Keratinocyte (primary cell): ENCODE results near the gene SH2D5. TPM values are rescaled to one million over a fixed set of nuclear protein-coding genes. Genes with fewer than 3 reads are reported as not detected.

Experiments
- DNase-seq: peaks from one replicate; pipeline ENCODE4 v3.0.0-alpha.2; 2011; ENCODE audit warnings: low read depth, missing footprints, low spot score
- FAIRE-seq: peaks from 2 replicates; lab custom pipeline; 2011; peaks lifted over from hg19 to GRCh38; lab: Jason Lieb, UNC
- H2AFZ ChIP-seq: 2 replicates; pipeline ENCODE4 v1.6.0; 2012; ENCODE audit warnings: low read length, control low read depth, inconsistent platforms; ENCODE audit not compliant: control insufficient read depth
- H3K27ac ChIP-seq: 2 replicates; pipeline ENCODE4 v1.5.1; 2011; ENCODE audit warnings: low read length; ENCODE audit not compliant: control insufficient read depth, insufficient read depth
- H3K27me3 ChIP-seq: 3 replicates; pipeline ENCODE4 v1.6.0; 2011; ENCODE audit warnings: low read length; ENCODE audit not compliant: control insufficient read depth, insufficient read depth; ENCODE audit errors: extremely low read depth
- H3K36me3 ChIP-seq, 2 experiments: 2 replicates in 1 of 2; 3 replicates in 1 of 2; pipeline ENCODE4 v1.5.1; 2011; ENCODE audit warnings: low read length in 2 of 2, mild to moderate bottlenecking in 1 of 2; ENCODE audit not compliant: control insufficient read depth in 2 of 2, insufficient read depth in 2 of 2; ENCODE audit errors: extremely low read depth in 1 of 2
- H3K4me1 ChIP-seq: 3 replicates; pipeline ENCODE4 v1.5.1; 2011; ENCODE audit warnings: low read length; ENCODE audit not compliant: control insufficient read depth, insufficient read depth; ENCODE audit errors: extremely low read depth
- H3K4me2 ChIP-seq: 3 replicates; pipeline ENCODE4 v1.6.0; 2011; ENCODE audit warnings: low read depth, low read length; ENCODE audit not compliant: control insufficient read depth, insufficient read depth; ENCODE audit errors: extremely low read depth
- H3K4me3 ChIP-seq, 3 experiments: fragments of 200-600 bp in 1 of 3; sonication (generic) in 1 of 3; 2 replicates in 2 of 3; 3 replicates in 1 of 3; pipeline ENCODE4 v1.5.1; 2011 to 2016; ENCODE audit warnings: low read length in 3 of 3, mild to moderate bottlenecking in 3 of 3, control low read depth in 2 of 3, inconsistent platforms in 1 of 3, low read depth in 1 of 3, mixed read lengths in 1 of 3, mixed run types in 1 of 3, moderate library complexity in 1 of 3; ENCODE audit not compliant: control insufficient read depth in 2 of 3, insufficient read depth in 2 of 3; ENCODE audit errors: extremely low read depth in 1 of 3
- H3K79me2 ChIP-seq: 2 replicates; pipeline ENCODE4 v1.6.0; 2012; ENCODE audit warnings: low read length; ENCODE audit not compliant: control insufficient read depth, insufficient read depth
- H3K9ac ChIP-seq: 3 replicates; pipeline ENCODE4 v1.6.0; 2011; ENCODE audit warnings: low read length; ENCODE audit not compliant: control insufficient read depth, insufficient read depth; ENCODE audit errors: extremely low read depth
- H3K9me1 ChIP-seq: 3 replicates; pipeline ENCODE4 v1.6.0; 2011; ENCODE audit warnings: low read length; ENCODE audit not compliant: control insufficient read depth, insufficient read depth; ENCODE audit errors: extremely low read depth
- H3K9me3 ChIP-seq: 2 replicates; pipeline ENCODE4 v1.5.1; 2012; ENCODE audit warnings: low read depth, low read length; ENCODE audit not compliant: control insufficient read depth
- H4K20me1 ChIP-seq: 3 replicates; pipeline ENCODE4 v1.6.0; 2011; ENCODE audit warnings: low read length; ENCODE audit not compliant: control insufficient read depth, insufficient read depth; ENCODE audit errors: extremely low read depth
- CTCF ChIP-seq, 3 experiments: IDR thresholded peaks in 1 of 3; conservative IDR thresholded peaks in 1 of 3; optimal IDR thresholded peaks in 1 of 3; 2 replicates in 2 of 3; 3 replicates in 1 of 3; pipeline versions ENCODE3 to v1.5.1; 2011; ENCODE audit warnings: low read length in 3 of 3, mild to moderate bottlenecking in 3 of 3, moderate library complexity in 2 of 3, control low read depth in 1 of 3, inconsistent platforms in 1 of 3; ENCODE audit not compliant: insufficient read depth in 2 of 3; ENCODE audit errors: extremely low read depth in 1 of 3
- EZH2 ChIP-seq: IDR thresholded peaks from one replicate; pipeline ENCODE4 v1.6.1; 2012; ENCODE audit warnings: inconsistent platforms, mild to moderate bottlenecking, low read length, moderate library complexity
- dilution Hi-C: fragments of 300-500 bp; cut with MboI; formaldehyde crosslinking; loops from one replicate; pipeline ENCODE4 v1.7.0; 2020; ENCODE audit warnings: low sequenced_read_pairs; ENCODE audit not compliant: extremely low pct_ligation_motif_present
- polyA plus RNA-seq, 5 experiments: library from polyadenylated mRNA; depleted of rRNA in 3 of 5; stranded (reverse) in 3 of 5; stranded (forward) in 1 of 5; unstranded in 1 of 5; fragments of >200 nt; gene quantifications; 1 replicate in 1 of 5; 2 replicates in 3 of 5; 3 replicates in 1 of 5; pipeline versions ENCODE4 v1.2.1 to v1.2.3, GENCODE V29; 2011 to 2012; ENCODE audit warnings: missing spikeins in 2 of 5, low read depth in 1 of 5, low replicate concordance in 1 of 5

The SH2D5 gene
- polyA plus RNA-seq, 1 donor (not counting 4 experiments of a cell fraction or from before 2014, with no cell fraction given), result 60.8 TPM

DNA sequence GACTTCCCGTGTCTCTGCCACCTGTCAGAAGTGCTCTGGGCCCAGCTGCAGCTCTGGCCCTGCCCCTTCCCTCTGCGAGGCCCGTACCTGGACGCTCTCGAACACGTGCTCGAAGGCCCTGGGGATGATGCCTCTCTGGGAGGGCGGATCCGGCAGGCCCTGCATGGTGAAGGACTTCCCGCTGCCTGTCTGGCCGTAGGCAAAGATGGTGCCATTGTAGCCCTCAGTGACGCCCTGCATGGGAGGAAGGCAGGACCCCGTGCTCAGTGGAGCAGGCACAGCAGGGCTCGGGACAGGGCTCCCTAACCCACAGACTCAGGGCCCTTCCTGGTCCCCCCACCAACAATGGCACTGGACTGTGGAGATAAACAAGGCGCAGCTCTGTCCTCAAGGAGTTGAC, 17.1 kb downstream of the SH2D5 start:
- Histone ChIP-seq H3K36me3 (peaks cover 4 to 20% of the 10 kb centered on the region in 2 experiments), H3K27ac (no peak overlapping the region), H3K27me3 (no peaks in the 10 kb centered on the region), H4K20me1 (peaks cover 6% of the 10 kb centered on the region), H2AFZ (no peak overlapping the region), H3K9me1 (no peaks in the 10 kb centered on the region), H3K9me3 (no peaks in the 10 kb centered on the region), H3K4me1 (no peaks in the 10 kb centered on the region), H3K4me2 (no peak overlapping the region), H3K79me2 (no peaks in the 10 kb centered on the region), H3K4me3 (no peak overlapping the region), H3K9ac (no peak overlapping the region)
- no peak for TF ChIP-seq EZH2
- TF ChIP-seq CTCF (optimal IDR thresholded peaks at IDR 0.05 in 1 of 3, IDR thresholded peaks at IDR 0.05 in 1 of 3, conservative IDR thresholded peaks at IDR 0.05 in 1 of 3; ENCODE audit: extremely low read depth in 1 of 3, insufficient read depth in 2 of 3, low read length in 3 of 3), result no peak
- no peak for DNase-seq
- no peak for FAIRE-seq
- dilution Hi-C loops, result no loop called here

DNA sequence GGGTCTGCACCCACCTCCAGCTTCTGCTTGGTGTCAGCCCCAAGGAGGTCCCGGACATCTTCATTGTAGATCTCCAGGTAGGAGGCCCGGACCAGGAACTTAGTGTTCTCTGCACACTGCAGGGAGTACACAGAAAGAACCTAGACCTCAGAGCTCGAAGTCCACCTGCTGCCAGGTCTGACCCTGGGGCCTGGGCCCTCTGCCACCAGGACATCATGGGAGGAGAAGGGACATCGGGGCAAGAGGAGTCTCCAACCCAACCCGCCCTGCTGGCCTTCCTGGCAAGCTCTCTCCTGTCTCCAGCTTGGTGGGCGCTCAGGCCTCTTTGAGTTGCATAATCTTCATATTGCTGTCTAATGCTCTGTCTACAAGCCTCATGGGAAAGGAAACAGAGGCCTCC, 19.1 kb downstream of the SH2D5 start:
- FAIRE-seq (no peak), DNase-seq (no peak)
- Histone ChIP-seq H3K27me3 (no peaks in the 10 kb centered on the region), H2AFZ (no peak overlapping the region), H3K4me2 (no peak overlapping the region), H3K4me3 (no peak overlapping the region), H4K20me1 (no peaks in the 10 kb centered on the region), H3K9me3 (no peaks in the 10 kb centered on the region), H3K27ac (no peak overlapping the region), H3K4me1 (no peaks in the 10 kb centered on the region), H3K9me1 (no peaks in the 10 kb centered on the region), H3K36me3 (peaks cover 2 to 25% of the 10 kb centered on the region in 2 experiments), H3K79me2 (no peaks in the 10 kb centered on the region), H3K9ac (no peak overlapping the region)
- dilution Hi-C loops, result no loop called here
- TF ChIP-seq CTCF (optimal IDR thresholded peaks at IDR 0.05 in 1 of 3, IDR thresholded peaks at IDR 0.05 in 1 of 3, conservative IDR thresholded peaks at IDR 0.05 in 1 of 3; ENCODE audit: extremely low read depth in 1 of 3, insufficient read depth in 2 of 3, low read length in 3 of 3) (no peak), EZH2 (no peak)
